ENCODE measurements around the gene HTR1B. TPM values are rescaled to one million over a fixed set of nuclear protein-coding genes. Genes with fewer than 3 reads are reported as not detected.

HTR1B gene
- total and polyA plus RNA-seq, 9 of the 15 experiments (the other 6 are each of a cell fraction or from before 2014, with no cell fraction given), result not detected

DNA sequence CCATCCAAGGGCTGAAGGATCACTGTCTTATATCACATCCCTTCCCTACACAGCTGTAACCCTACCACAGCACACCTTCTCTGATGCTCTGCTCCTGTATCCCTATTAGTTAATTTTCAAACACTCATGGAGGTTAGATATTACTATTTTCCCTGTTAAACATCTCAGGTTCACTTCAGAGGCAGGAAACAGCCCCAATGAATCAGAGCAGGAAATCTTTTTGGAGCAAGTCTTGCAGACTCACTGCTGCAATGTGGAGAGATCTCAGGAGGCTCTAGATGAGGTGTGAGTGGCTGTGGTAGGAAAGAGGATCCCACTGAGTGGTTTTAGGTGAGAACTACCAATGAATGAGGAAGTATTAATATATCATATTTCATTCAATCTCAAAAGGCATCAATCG lies 19.7 kb upstream of the HTR1B start:
- ChIA-PET CTCF (ENCODE audit: low intra/inter-chr PET ratio) (no interaction called here), POLR2A (no interaction called here)
- no peaks in the 10 kb centered on the region for H4K20me1 ChIP-seq (replicated peaks; ENCODE audit: control insufficient read depth, insufficient read depth, low read length)
- H3K9ac ChIP-seq (ENCODE audit: insufficient read depth in 1 of 2, low read depth in 2 of 2, low read length in 2 of 2), result no peak overlapping the region
- no peaks in the 10 kb centered on the region for H3K9me3 ChIP-seq (replicated peaks; ENCODE audit: control insufficient read depth, insufficient read depth, low read depth, low read length)
- H3K27ac ChIP-seq (ENCODE audit: extremely low read depth, low read depth, low read length), result no peak overlapping the region
- ATAC-seq, result no peak
- in situ Hi-C loops (cut with MboI), result no loop called here
- intact Hi-C loops (cut with micrococcal nuclease), result no loop called here
- H3K27me3 ChIP-seq (ENCODE audit: control insufficient read depth in 2 of 2, insufficient read depth in 2 of 2, low read length in 2 of 2), result no peaks in the 10 kb centered on the region
- no peak overlapping the region for H3K4me2 ChIP-seq (ENCODE audit: insufficient read depth, low read length)
- 0% methylated on average over 1 of the region's 1 CpG for WGBS (ENCODE audit: insufficient coverage, low coverage, missing lambda C conversion rate)
- no peaks in the 10 kb centered on the region for H3K4me1 ChIP-seq (replicated peaks in 1 of 2; ENCODE audit: control insufficient read depth in 2 of 2, insufficient read depth in 2 of 2, low read length in 2 of 2)
- no peaks in the 10 kb centered on the region for H3K36me3 ChIP-seq (ENCODE audit: control insufficient read depth, insufficient read depth, low read length)
- no peaks in the 10 kb centered on the region for H3K79me2 ChIP-seq (ENCODE audit: control insufficient read depth, insufficient read depth, low read length)
- H3K4me3 ChIP-seq, result no peak overlapping the region
- no peak for DNase-seq (ENCODE audit: extremely low read depth in 1 of 4, low spot score in 3 of 4)
- no TSS peak for BruUV-seq (replicated peaks)
- FAIRE-seq, result no peak
- H2AFZ ChIP-seq (ENCODE audit: low read depth, low read length), result no peak overlapping the region
- H3K9me1 ChIP-seq (ENCODE audit: control insufficient read depth, insufficient read depth, low read length), result no peaks in the 10 kb centered on the region
- TF ChIP-seq L3MBTL2 (IDR thresholded peaks at IDR 0.05) (no peak), CLOCK (CRISPR knock-in tag; IDR thresholded peaks at IDR 0.05; ENCODE audit: borderline replicate concordance) (no peak), RBM34 (IDR thresholded peaks at IDR 0.05; ENCODE audit: borderline replicate concordance, insufficient read depth, low read length) (no peak), TFE3 (CRISPR knock-in tag; IDR thresholded peaks at IDR 0.05) (no peak), ZBTB40 (IDR thresholded peaks at IDR 0.05) (no peak), ZBTB40 (CRISPR knock-in tag; IDR thresholded peaks at IDR 0.05) (no peak), CREM (IDR thresholded peaks at IDR 0.05; ENCODE audit: low read depth) (no peak)
- TF ChIP-seq, protein P1, sequence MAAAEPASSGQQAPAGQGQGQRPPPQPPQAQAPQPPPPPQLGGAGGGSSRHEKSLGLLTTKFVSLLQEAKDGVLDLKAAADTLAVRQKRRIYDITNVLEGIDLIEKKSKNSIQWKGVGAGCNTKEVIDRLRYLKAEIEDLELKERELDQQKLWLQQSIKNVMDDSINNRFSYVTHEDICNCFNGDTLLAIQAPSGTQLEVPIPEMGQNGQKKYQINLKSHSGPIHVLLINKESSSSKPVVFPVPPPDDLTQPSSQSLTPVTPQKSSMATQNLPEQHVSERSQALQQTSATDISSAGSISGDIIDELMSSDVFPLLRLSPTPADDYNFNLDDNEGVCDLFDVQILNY (CRISPR knock-in tag; IDR thresholded peaks at IDR 0.05), result no peak
